ENCODE data around the gene FRMD3. TPM values are rescaled to one million over a fixed set of nuclear protein-coding genes. Genes with fewer than 3 reads are reported as not detected.

The FRMD3 gene
- total RNA-seq, 1 experiment from 2014 or later: 14.5 TPM

GRCh38 chr9:83477120-83477519 is 61.1 kb downstream of the FRMD3 start:
- CTCF ChIA-PET: no interaction called here
- H3K27ac ChIP-seq (ENCODE audit: low read length): no peak overlapping the region
- POLR2A ChIA-PET: no interaction called here
- ATAC-seq: no peak
- H3K9me3 ChIP-seq (ENCODE audit: control insufficient read depth, insufficient read depth, low read depth, low read length): peaks cover 4% of the 10 kb centered on the region; the same call in 1 of the 2 replicates
- intact Hi-C loops (cut with micrococcal nuclease; ENCODE audit: unreplicated experiment): no loop called here
- H3K4me1 ChIP-seq (ENCODE audit: control insufficient read depth, insufficient read depth, low read length): peaks cover 21% of the 10 kb centered on the region
- TF ChIP-seq TCF7L2 (IDR thresholded peaks at IDR 0.05; ENCODE audit: low read depth, low read length): no peak
- TF ChIP-seq REST (IDR thresholded peaks at IDR 0.05; ENCODE audit: insufficient read depth in 1 of 2, low read depth in 2 of 2, low read length in 1 of 2): no peak
- TF ChIP-seq CTCF (IDR thresholded peaks at IDR 0.05): no peak
- no peak for TF ChIP-seq POLR2AphosphoS5 (IDR thresholded peaks at IDR 0.05; ENCODE audit: low read depth, low read length)
- no peak for TF ChIP-seq SIN3A (IDR thresholded peaks at IDR 0.05; ENCODE audit: borderline replicate concordance, insufficient read depth, low read depth, low read length)
- BruUV-seq (replicated peaks): no TSS peak
- DNase-seq (ENCODE audit: low read depth, low spot score): no peak
- no peaks in the 10 kb centered on the region for H3K36me3 ChIP-seq (ENCODE audit: control insufficient read depth, insufficient read depth, low read length)
- no peaks in the 10 kb centered on the region for H3K27me3 ChIP-seq (ENCODE audit: control insufficient read depth, insufficient read depth, low read length)
- in situ Hi-C loops (cut with HindIII; ENCODE audit: low pct_unique_long_range_greater_than_20kb, low sequenced_read_pairs): no loop called here
- no peak overlapping the region for H3K4me3 ChIP-seq (ENCODE audit: low read depth in 2 of 2, low read length in 2 of 2)

GRCh38 chr9:83476513-83476912 is 61.7 kb downstream of the FRMD3 start:
- H3K27ac ChIP-seq (ENCODE audit: low read length): no peak overlapping the region
- in situ Hi-C loops (cut with HindIII; ENCODE audit: low pct_unique_long_range_greater_than_20kb, low sequenced_read_pairs): no loop called here
- ChIA-PET CTCF (no interaction called here), POLR2A (no interaction called here)
- intact Hi-C loops (cut with micrococcal nuclease; ENCODE audit: unreplicated experiment): no loop called here
- H3K9me3 ChIP-seq (ENCODE audit: control insufficient read depth, insufficient read depth, low read depth, low read length): peaks cover 4% of the 10 kb centered on the region; the same call in 1 of the 2 replicates
- H3K4me3 ChIP-seq (ENCODE audit: low read depth in 2 of 2, low read length in 2 of 2): no peak overlapping the region
- no TSS peak for BruUV-seq (replicated peaks)
- ATAC-seq (no peak), DNase-seq (ENCODE audit: low read depth, low spot score) (no peak)
- H3K27me3 ChIP-seq (ENCODE audit: control insufficient read depth, insufficient read depth, low read length): no peaks in the 10 kb centered on the region
- peaks cover 27% of the 10 kb centered on the region for H3K4me1 ChIP-seq (ENCODE audit: control insufficient read depth, insufficient read depth, low read length)
- no peaks in the 10 kb centered on the region for H3K36me3 ChIP-seq (ENCODE audit: control insufficient read depth, insufficient read depth, low read length)
- no peak for TF ChIP-seq POLR2AphosphoS5 (IDR thresholded peaks at IDR 0.05; ENCODE audit: low read depth, low read length)
- no peak for TF ChIP-seq REST (IDR thresholded peaks at IDR 0.05; ENCODE audit: insufficient read depth in 1 of 2, low read depth in 2 of 2, low read length in 1 of 2)
- no peak for TF ChIP-seq TCF7L2 (IDR thresholded peaks at IDR 0.05; ENCODE audit: low read depth, low read length)
- TF ChIP-seq CTCF (IDR thresholded peaks at IDR 0.05): no peak
- TF ChIP-seq SIN3A (IDR thresholded peaks at IDR 0.05; ENCODE audit: borderline replicate concordance, insufficient read depth, low read depth, low read length): no peak

All from Panc1 (cell line).